Measurements from ENCODE around the gene ARHGEF10L.
A peak's percentile ranks its signal among the peaks of the same experiment; 100 is the strongest.

ARHGEF10L gene

DNA sequence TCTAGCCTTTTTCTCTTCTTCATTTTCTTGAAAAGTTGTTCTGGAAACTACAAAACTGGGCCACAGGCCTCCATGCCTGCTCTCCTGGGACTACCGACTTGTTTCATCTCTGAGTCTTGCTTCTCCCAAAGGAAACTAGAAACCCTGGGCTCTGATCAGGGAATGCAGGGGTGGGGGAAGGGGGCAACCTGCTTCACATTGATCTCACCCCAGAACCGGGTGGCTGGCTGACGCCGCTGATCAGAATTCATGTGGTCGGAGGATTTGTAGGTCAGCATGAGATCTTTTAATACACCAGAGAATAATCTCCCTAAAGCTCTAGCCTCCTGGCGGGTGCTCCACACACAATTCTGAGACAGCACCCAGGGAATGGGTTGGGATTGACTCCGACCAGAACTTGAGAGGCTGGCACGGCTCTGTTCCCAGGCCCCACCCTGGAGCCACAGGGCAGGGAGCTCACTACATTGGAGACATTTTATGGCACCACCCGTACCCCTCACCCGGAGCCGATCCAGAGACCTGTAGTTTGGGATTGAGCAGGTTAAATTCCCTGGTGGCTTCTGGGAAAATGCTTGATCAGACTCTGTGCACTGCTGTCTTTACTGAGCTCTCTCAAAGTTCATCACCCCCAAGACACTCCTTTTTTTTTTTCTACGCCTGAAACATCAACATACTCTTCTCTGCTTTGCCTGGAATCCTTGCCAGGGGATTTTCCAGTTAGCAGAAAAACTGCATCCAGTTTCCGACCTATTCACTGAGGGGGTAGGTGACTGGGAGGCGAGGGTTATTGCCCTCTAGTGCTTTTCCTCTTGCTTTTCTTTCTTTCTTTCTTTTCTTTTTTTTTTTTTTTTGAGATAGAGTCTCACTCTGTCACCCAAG is 12.2 kb upstream of the ARHGEF10L start:
- peak; percentile 37 for DNase-seq (ENCODE audit: low read depth, low spot score)
- CTCF ChIA-PET, result interaction anchor here (0.8 to 1.2 kb wide), 3 partner anchors 25 to 80 kb away, joined by 3 to 4 read pairs (median 3); no protein-coding TSS in a partner anchor

DNA sequence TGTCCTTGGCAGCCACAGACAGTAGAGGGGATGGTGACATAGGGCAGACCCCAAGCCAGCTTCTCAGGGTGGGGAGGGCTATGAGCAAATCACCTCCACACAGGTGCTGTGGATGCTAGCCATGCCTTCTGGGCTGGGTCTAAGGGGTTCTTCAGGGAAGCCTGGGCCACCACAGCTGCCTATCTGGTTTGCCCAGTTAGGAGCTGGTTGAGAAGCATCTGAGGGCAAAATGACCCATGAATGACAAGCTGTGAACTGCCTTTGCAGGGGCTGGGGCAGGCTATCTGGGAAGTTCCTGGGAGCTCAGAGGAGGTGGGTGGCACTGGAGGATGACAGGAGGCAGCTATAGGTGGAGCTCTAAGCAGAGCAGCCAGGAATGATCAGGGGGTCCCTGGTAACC is 10.1 kb upstream of the ARHGEF10L start:
- no peak for DNase-seq (ENCODE audit: low read depth, low spot score)
- TF ChIP-seq, protein P1, sequence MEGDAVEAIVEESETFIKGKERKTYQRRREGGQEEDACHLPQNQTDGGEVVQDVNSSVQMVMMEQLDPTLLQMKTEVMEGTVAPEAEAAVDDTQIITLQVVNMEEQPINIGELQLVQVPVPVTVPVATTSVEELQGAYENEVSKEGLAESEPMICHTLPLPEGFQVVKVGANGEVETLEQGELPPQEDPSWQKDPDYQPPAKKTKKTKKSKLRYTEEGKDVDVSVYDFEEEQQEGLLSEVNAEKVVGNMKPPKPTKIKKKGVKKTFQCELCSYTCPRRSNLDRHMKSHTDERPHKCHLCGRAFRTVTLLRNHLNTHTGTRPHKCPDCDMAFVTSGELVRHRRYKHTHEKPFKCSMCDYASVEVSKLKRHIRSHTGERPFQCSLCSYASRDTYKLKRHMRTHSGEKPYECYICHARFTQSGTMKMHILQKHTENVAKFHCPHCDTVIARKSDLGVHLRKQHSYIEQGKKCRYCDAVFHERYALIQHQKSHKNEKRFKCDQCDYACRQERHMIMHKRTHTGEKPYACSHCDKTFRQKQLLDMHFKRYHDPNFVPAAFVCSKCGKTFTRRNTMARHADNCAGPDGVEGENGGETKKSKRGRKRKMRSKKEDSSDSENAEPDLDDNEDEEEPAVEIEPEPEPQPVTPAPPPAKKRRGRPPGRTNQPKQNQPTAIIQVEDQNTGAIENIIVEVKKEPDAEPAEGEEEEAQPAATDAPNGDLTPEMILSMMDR (IDR thresholded peaks at IDR 0.05; ENCODE audit: insufficient read depth, low read length, missing control alignments), result no peak
- no peak overlapping the region for H3K4me3 ChIP-seq (ENCODE audit: low read depth, low read length)
- POLR2A ChIA-PET, result interaction anchor here (0.6 kb wide), 1 partner anchor 58 kb away, joined by 3 read pairs; no protein-coding TSS in a partner anchor
- CTCF ChIA-PET, result interaction anchor here (0.9 kb wide), 1 partner anchor 26 kb away, joined by 4 read pairs; no protein-coding TSS in a partner anchor

More for the DNA sequence above, 12.2 kb upstream of the ARHGEF10L start:
- no peak overlapping the region for H3K4me3 ChIP-seq (ENCODE audit: low read depth, low read length)
- TF ChIP-seq, protein P1 (IDR thresholded peaks at IDR 0.05; ENCODE audit: insufficient read depth, low read length, missing control alignments), result no peak
- POLR2A ChIA-PET, result no interaction called here

DNA sequence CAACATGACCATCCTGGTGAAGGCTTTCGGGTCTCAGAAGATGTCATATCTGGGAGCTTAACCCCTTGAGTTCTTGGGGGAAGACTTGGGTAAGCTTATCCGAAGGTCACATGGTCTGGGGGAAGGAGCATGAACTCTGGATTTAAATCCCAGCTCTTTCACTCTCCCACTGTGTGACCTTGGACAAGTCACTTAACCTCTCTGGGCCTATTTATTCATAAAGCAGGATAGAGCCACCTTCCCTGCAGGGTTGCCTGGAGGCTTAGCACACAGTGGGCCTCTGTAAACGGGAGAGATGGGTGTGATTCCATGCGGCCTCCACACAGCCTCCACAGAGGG is 8.2 kb upstream of the ARHGEF10L start:
- POLR2A ChIA-PET, result no interaction called here
- TF ChIP-seq, protein P1 (IDR thresholded peaks at IDR 0.05; ENCODE audit: insufficient read depth, low read length, missing control alignments), result no peak

DNA sequence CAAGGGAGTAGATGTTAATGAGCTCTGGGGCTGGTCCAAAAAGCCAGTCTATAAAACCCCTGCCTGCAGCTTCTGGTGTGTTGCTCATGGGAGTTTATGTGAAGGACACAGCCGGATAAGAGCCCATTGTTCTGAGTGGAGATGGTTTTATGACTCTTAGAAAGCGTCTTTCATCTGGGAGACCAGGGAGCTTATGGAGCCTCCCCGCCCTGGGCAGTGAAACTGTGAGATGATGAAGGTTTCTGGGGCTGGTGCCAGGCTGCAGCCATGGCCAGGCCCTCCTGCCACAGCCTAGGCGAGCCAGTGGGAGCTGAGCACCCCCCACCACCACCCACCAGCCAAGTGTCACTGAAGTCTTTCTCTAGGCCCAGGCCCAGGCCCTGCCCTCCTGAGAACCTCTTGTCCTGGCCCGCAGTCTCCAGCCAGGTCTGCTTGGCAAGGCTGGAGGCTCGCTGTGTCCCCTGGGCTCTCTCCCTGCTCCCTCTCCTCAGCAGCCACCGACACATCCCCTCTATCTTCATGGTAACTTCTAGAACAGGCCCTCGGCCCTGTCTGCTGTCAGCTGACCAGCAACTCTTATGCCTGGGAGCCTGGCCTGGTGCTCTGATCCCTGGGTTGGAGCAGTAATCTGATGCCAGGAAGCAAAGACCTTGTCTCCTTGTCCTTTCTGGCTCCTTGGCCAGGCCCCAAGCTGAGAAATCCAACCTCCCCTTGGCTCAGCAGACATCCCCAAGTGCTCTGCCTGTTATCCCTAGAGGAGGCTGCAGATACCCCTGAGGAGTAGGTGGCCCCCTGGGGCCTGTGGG is 7.6 kb upstream of the ARHGEF10L start:
- no peak overlapping the region for H3K4me3 ChIP-seq (ENCODE audit: low read depth, low read length)
- ChIA-PET POLR2A (no interaction called here), CTCF (interaction anchor here (0.8 to 1.6 kb wide), 4 partner anchors 8 to 87 kb away, joined by 3 to 5 read pairs (median 4); no protein-coding TSS in a partner anchor)
- no peak for DNase-seq (ENCODE audit: low read depth, low spot score)
- TF ChIP-seq, protein P1 (IDR thresholded peaks at IDR 0.05; ENCODE audit: insufficient read depth, low read length, missing control alignments), result no peak

More for the DNA sequence above, 8.2 kb upstream of the ARHGEF10L start:
- CTCF ChIA-PET, result interaction anchor here (0.8 to 1.6 kb wide), 3 partner anchors 9 to 88 kb away, joined by 3 to 5 read pairs (median 3); no protein-coding TSS in a partner anchor
- no peak for DNase-seq (ENCODE audit: low read depth, low spot score)
- H3K4me3 ChIP-seq (ENCODE audit: low read depth, low read length), result no peak overlapping the region

DNA sequence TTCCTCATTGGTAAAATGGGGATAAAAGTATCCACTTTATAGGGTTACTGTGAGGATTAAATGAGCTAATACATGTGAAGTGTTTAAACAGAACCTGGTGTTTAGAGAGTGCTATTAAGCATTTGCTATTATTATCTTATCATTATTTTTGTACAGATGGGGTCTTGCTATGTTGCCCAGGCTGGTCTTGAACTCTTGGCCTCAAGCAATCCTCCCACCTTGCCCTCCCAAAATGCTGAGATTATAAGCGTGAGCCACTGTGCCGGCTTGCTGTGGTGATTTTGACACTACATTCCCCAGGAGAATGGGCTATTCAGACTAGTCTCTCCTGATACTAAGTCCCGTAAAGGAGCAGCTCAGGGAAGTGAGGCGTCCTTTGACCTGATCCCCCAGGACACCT is 6.3 kb upstream of the ARHGEF10L start:
- ChIA-PET CTCF (interaction anchor here (0.7 to 1.7 kb wide), 3 partner anchors 31 to 557 kb away, joined by 3 to 6 read pairs (median 4); no protein-coding TSS in a partner anchor), POLR2A (no interaction called here)
- TF ChIP-seq, protein P1 (IDR thresholded peaks at IDR 0.05; ENCODE audit: insufficient read depth, low read length, missing control alignments), result no peak
- DNase-seq (ENCODE audit: low read depth, low spot score), result no peak
- H3K4me3 ChIP-seq (ENCODE audit: low read depth, low read length), result no peak overlapping the region

Measured in AG04449 (cell line).